Measurements from ENCODE around the gene PCNX2.

Gene PCNX2

DNA sequence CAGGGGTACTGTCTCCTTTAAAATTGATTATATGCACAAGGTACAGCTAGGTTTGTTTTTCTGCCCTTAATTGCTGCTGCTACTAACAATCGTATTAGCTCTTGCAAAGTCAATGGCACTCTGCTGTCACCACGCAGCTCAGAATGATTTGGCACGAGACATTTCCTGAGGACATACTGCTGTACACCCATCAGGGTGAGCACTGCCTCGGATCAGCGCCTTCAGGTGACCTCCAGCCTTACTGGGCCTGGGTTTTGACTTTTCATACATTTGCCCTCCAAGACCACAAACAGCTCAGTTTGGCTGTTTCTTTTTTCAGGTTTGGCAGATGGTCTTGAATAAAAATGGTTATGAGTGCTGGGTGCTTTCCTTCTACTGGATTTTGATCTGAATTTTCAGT is 234.3 kb downstream of the PCNX2 start:
- DNase-seq (ENCODE audit: low spot score), result no peak

DNA sequence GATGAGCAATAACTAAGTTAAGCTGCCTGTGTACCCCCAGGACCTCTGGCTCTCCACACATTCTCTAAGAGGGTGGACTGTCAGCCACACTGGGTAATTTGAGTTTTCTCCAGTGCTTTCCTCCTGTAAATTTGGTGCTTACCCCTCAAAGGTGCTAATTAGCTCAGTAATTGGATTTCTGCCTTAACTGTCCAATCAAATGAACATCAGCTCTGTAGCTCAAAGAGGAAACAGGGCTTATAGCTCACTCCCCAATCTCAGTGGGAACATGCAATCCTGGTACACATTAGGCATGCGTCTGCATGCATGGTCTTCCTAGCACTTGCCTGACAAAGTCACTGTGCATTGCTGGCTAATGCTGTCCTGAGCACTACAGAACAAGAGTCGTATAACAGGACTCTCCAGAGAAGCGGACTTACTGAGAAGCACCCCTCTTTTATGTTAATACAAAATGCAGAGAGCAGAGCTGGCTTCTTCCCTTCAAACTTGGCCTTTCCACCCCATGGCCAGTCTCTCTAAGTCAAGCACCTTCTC is 235.0 kb downstream of the PCNX2 start:
- DNase-seq (ENCODE audit: low spot score), result no peak

DNA sequence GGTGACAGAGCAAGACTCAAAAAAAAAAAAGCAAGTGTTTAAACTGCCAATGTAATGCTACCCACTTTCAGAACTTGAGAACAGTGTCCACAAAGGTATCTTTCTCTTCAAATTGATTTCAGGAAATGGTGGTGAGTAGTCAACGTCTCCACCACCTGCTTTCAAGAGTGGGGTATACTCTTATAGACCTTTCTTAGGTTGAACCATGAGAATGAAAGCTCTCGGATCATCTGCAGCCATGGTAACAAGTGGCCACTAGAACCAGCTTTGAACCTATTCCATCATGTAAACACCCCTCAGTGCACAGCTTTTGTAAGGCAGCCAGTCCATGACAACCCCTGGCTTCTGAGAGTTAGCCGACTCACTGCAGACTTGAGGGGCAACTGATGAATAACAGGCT is 237.7 kb downstream of the PCNX2 start:
- no peak for DNase-seq (ENCODE audit: low spot score)

DNA sequence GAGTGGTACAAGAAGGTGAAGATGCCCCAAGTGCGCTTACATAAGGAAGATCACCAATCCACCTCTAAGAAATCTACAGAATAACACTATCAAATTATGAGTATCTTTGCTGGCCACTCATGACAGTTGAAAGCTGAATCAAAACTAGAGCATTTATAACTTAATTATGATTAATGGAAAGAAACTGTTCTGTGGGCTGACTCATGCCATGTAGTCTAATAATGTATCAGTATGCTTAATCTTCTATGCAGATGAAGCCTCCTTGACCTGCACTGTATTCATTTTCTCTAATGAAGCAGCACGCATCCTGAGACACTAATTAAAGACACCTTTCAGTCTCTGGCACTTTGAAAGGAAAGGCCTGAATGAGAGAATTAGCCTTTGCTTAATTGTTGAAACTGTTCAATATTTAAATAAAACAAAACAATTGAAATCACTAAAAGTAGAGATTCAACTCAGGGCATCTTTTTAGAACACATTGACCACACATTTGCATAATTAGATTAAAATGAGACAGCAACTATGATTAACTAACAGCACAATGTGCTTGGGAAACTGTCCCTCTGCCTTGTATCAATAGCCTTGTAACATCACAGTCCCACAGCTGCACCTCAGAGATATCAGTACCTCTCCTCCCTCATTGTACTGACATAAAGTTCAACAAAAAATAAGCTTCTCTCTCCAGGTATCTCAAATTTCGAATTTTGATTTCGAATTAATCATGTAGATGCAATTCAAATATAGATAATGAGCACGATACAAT is 239.5 kb downstream of the PCNX2 start:
- no peak for DNase-seq (ENCODE audit: low spot score)

DNA sequence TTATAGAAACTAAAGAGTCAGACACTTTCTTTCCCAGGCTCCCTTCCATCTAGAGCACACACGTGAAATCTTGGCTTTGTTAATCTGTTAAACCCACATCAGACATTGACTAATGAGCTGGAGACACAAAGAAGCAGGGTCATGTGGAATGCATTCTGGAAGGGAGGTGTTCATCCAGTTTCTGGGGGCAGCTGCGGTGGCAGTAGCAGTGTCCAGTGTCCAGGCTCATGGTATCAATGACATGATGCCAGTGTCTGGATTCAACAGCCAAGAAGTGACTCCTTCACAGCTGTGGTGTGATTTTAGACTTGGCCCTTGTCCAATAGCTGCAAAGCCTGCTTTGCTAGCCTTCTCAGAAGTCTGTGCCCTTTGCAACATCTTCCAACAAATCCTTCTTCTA is 249.9 kb downstream of the PCNX2 start:
- DNase-seq (ENCODE audit: low spot score), result no peak

DNA sequence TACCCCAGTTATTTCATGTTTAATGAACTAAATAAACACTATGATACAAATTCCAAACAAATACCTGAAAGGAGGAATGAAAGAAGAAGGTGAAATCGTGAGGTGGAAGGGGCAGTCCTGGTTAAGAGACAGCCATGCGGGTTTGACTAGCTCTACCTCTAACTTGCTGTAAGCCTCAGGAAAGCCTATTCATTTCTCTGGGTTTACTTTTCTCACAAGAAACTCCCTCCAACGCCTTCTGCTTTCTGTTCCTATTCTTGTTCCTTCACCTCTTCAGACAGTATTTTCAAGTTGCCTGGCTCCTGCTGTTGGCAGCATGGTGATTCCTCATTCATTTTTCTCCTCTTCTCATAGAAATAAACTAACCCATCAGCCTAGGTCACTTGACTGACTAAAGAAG is 252.7 kb downstream of the PCNX2 start:
- no peak for DNase-seq (ENCODE audit: low spot score)

DNA sequence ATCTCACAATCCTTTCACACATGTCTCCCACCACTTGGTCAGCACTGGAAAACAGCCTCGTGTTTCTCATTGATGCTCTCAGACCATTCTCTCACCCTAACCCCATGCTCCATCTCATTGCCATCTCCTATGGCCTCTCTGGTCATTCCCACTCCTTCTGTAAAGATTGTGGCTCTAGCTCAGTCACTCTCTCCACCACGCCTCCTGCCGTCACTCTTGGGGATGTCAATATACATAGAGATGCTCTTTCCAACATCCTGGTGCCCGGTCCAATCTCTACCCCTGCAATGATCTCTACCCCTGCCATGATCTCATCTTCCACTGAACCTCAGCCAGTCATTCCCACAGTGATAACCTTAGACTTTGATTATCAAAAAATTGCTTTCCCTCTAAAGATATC is 255.0 kb downstream of the PCNX2 start:
- DNase-seq (ENCODE audit: low spot score), result no peak

DNA sequence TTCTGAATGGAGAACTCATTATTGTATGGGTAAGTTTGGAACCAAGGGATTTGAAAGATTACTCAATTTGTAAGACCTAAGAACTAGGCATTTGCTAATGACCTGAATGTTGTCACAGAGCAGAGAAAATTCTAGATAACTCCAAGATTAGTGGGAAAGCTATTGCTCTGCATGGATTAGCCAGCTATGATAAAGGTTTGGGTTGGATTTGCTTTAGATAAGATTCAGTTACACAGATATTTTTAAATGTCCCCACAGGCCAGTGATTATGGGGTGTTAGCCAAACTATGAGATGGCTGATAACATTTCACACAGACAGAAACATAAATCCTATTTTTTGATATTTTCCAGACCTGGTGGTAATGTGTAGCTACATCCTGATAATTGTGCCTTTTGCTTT is 256.9 kb downstream of the PCNX2 start:
- DNase-seq (ENCODE audit: low spot score), result no peak

DNA sequence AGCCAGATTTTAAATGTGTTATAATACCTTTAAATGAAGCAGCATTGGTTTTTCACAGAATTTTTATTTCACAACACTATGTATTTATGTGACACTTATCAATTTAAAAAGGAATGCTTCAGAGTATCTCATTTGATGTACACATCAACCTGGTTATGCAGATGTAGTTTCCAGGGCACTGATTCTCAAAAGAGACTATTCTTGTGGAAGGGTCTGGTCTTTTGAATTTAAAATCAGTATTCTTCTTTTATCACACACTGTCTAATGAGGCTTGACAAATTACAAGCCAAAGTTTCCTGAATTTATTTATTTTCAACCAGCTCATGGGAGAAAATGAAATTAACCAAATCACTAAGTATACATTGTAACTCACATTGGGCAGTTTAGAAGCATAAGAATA is 257.7 kb downstream of the PCNX2 start:
- DNase-seq (ENCODE audit: low spot score), result no peak

DNA sequence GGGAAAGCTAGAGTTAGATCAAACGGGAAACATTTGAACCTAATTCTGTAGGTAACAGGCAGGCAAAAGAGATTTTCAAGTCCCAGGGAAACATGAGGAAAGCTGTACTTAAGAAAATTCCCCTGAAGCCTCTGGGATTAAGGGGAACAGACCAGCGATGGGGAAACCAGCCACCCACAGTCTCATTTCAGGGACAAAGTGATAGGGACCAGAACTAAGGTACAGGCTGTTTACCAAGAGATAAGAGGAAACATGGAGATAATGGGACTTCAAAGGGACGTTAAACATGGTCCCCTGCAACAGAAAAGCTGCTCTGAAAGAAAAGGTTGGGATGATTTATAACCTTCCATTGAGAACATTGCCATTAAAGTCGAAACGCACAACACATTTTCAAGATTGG is 260.7 kb downstream of the PCNX2 start:
- DNase-seq (ENCODE audit: low spot score), result peak; percentile 17

DNA sequence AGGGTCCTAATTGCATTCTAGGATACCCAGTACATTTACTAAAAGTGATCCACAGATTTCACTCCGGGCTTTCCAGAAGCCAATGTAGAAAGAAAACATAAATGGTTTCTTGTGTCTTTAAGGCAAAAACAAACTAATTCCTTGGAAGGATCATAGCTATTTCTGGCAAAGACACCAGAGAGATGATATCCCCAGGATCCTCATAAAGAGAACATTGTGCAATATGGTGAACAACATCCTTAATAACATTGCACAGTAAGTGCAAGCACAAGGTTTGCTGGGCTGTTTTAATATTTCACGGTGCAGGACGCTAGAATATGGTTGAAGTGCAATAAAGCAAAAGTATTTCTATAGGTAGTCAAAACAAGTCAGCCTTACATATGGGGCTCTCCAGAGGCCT is 262.2 kb downstream of the PCNX2 start:
- no peak for DNase-seq (ENCODE audit: low spot score)

DNA sequence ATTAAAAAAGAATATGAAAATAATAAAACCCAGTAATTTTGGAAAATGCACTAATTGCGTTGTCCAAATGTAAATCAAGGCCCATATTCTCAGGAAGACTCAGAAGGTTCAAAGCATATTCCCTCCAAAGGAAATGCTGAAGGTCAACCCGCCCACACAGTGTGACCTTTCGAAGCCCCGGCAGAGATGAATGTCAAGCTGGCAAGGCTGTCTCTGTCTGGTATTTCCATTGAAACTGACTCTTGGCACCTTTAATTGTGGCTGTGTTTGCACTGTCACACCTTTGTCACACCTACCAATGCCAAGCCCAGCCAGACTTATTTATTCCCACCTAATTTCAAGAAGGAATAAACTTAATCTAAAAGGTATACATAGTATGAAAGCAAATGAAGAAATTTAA is 262.6 kb downstream of the PCNX2 start:
- DNase-seq (ENCODE audit: low spot score), result no peak

DNA sequence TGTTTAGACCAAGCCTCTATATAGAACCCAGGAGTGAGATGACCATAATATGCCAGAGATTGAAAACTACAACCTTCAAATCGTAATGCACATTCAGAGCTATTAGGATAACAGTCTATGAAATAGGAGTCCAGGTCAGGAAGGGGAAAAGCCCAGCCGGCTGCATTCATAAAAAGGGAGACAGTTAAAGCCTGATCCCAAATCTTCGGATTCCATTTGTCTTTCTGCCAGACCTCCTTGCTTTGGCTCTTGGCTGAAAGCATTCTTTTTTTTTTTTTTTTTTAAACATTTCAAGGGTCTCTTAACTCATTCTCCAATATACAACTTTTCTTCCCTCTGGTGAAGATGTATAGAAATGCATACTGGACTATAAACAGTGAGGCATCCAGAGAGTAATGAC is 264.0 kb downstream of the PCNX2 start:
- no peak for DNase-seq (ENCODE audit: low spot score)

DNA sequence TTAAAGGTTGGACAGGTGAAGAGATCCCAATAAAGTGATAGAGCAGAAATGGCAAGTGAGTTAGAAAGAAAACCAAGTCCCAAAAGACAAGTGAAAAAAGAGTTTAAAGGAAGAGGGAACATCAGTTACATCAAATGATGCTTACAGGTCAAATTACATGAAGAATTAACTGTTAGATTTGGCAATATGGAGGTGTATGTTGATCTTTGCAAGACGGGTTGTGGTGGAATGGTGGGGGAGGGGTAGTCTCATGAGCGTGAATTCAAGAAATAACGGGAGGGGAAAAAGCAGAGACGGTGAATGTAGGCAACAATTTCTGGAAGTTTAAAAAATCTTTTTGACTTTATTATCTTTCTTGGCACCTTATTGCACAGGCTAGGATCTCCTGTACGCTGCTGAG is 268.5 kb downstream of the PCNX2 start:
- no peak for DNase-seq (ENCODE audit: low spot score)

DNA sequence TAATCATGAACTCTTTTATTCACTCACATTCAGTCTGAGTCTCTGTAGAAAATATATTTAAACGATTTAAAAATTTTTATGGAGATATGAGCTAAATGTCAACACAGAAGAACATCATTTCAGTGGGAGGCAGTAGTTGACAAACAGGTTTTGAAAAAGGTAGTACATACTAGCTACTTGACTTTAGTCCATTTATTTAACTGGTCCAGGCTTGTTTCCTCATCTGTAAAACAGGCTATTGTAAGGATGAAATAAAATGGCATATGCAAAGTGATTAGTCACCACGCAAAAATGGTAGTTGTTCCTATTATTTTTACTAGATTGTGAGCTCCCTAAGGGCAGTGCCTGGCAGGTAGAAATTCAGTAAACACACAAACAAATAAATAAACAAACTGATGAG is 270.0 kb downstream of the PCNX2 start:
- DNase-seq (ENCODE audit: low spot score), result no peak

DNA sequence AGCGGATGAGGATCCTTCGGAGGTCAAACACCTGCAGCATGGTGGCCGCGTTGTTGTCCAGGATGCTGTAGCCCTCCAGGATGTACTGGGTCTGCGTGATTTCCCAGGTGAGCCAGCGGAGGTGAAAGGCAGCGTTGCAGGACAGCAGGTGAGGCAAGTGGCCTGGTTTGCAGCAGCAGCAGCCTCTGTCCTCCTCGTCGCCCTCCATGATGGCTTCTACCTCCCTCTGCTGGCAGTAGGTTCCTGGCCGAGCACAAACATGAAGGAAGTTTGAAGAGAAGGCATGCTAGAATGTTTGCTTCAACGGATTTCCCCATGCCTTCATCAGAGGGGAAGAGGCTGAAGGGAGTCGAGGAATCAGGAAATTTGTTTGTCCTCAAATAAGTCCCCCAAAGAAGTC is 270.4 kb downstream of the PCNX2 start:
- peak; percentile 81 for DNase-seq (ENCODE audit: low spot score)

DNA sequence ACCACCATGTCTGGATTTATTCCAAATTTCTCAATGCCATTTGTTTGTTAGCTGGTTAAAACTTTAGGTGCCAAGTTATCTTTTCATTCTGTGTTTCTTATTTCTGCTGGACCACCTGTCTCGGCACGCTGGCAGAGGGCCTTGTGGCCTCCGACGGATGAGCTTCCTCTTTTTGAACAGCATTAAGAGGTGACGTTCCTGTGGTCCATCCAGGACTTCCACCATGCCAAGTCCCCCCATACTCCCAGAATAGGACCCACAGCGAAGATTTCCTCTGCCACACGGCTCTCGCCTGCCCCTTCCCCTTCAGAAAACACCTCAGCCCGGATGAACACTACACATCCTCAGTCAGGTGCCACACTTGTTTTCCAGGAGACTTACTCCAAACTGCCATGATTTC is 271.3 kb downstream of the PCNX2 start:
- no peak for DNase-seq (ENCODE audit: low spot score)

DNA sequence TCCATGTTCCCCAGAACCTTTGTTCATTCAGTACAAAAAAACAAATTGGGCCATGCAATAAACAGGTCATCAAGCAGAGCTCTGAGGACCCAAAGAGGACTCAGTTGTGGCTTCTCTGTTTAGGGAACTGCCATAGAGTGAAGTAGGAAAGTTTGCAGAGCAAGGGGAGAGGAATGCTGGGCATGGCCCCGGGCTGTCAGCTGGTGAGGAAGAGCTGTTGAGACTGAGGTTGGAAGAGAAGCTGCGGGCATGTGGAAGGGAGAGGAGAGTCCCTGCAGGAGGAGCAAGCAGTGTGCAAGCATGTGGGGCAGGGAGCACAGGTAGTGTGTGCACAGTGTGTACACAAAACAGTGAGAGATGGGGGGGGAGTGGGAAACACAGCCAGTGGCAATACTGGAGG is 273.3 kb downstream of the PCNX2 start:
- no peak for DNase-seq (ENCODE audit: low spot score)

DNA sequence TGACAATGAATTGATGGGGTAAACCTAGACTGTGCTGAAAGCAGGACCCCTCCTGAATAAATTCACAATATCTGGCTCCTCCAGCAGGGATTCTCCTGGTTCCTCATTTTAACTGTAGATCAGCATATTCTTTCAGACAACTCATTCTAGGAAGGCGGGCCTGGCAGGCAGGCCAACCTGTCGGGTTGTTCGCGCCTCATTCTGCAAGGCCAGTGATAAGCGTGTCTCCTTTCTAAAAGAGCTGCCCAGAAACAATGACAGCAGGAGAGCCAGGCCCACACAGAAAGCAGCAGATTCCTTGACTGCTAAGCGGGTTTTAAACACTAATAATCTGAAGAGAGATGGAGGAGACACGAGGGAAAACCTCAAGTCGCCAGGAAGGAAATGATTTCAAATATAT is 275.1 kb downstream of the PCNX2 start:
- no peak for DNase-seq (ENCODE audit: low spot score)

DNA sequence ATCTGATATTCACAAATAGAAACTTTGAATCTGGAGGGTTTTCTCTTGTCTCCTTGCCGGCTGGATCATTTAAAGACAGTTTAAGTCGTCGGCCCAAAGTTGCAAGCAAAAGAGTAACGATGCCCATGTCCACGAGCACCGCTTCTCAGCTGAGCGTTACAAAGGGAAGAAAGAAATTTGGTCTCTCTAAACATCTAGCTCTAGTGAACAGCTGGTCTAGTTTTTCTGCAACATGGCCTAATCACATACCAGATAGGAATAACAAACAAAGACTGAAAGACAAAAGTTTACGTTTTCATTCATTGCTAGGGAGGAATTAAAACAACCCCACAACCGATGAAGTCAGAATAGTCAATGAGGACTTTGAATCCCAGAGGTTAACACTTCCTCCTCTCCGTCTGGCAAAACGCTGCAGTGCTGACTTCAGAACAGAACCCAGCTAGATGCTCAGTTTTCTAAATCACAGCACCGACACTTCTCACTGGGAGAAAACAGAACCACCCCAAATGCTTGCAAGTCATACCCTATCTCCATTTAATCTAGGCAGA is 275.7 kb downstream of the PCNX2 start:
- no peak for DNase-seq (ENCODE audit: low spot score)

DNA sequence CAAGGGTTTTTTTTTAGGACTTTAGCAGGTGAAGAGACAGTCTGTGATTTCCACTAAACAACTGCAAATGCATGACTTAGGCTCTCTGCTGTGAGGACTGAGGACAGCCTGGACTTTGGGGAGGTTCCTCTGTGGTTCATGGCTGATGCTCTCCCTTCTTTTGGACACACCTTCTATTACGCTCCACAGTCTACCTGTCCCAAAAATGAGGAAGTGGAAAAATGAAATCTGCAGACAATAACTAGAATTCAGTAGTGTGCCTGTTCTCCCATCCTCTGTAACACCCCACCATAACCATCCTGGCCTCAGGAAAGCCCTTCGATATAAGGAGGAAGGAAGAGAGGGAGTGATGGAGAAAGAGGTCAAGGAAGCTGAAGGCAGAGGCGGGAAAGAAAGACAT is 276.4 kb downstream of the PCNX2 start:
- DNase-seq (ENCODE audit: low spot score), result no peak

DNA sequence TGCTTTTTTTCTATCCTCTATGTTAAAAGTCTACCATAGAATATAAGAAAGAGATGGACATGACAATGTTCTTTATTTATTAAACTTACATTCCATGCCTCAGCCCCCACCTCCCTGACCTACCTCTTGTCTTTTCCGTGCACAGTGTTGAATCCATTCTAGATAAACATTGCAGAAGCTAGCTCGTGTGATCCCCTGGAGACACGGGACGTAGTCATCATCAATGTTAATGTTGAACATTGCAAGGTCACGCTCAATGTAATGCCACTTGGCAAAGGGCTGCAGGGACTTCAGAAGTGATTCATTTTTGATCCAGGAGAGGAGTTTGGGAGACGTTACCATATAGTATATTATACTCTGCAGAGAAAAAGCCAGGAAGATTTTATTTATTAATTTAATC is 278.7 kb downstream of the PCNX2 start:
- no peak for DNase-seq (ENCODE audit: low spot score)

DNA sequence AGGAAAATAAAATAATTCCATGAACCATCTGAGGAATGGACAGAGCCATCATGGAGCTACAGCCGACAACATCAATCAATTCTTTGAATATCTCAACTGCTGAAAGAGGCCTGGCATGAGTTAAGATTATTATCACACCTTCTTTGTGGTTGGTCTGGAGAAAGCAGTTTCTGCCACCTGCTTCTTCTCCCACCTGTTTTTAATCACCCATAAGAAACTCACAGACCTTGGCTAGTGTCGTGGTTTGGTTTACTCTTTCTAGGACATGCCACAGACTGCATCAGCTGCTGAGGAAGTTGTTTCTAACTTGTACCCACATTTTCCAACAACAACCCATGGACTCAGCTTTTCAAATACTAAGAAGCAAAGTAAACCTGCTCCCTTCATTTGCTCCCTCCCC is 279.6 kb downstream of the PCNX2 start:
- DNase-seq (ENCODE audit: low spot score), result no peak

DNA sequence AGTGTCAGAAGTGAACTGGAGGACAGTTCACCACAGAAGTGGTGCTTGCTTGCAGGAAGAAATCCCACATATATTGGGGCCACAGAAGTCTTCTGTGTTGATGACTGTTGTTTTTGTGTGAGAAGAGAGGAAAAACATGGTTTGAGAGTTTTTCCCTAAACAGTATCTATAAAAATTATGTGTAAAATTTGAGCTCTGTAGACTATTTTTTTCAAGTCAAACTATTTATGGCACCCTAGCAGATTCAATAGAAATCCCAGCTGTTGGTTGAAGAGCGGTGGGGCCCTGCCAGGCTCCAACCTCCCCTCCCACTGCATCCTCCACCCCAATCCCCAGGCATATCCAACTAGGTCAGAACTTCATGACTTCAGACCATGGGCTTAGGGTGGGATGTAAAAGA is 283.5 kb downstream of the PCNX2 start:
- DNase-seq (ENCODE audit: low spot score), result no peak

Data from HuH-7 (cell line).